Stimulated activated memory B cell treated with anti-CD40 and anti-IgM and Interleukin-4, amounts not matched to agents 10 μg/mL and 1 μg/mL and 100 μg/mL, for 72 hours (primary cell): ENCODE results near the gene LMX1A.

ENCODE experiments used
- ATAC-seq: fragments of 150-1000 bp; cut with Tn5 transposase; 2 replicates; pipeline ENCODE4 v1.10.0; 2021
- H3K27ac Mint-ChIP-seq: one replicate; pipeline ENCODE4 v1.8.0; 2022; ENCODE audit warnings: mild to moderate bottlenecking, mixed read lengths
- H3K27me3 Mint-ChIP-seq: one replicate; pipeline ENCODE4 v1.8.0; 2022; ENCODE audit warnings: mixed read lengths
- H3K36me3 Mint-ChIP-seq: one replicate; pipeline ENCODE4 v1.8.0; 2022; ENCODE audit warnings: mixed read lengths
- H3K4me1 Mint-ChIP-seq: one replicate; pipeline ENCODE4 v1.8.0; 2022; ENCODE audit warnings: mixed read lengths
- H3K4me3 Mint-ChIP-seq: one replicate; pipeline ENCODE4 v1.8.0; 2022; ENCODE audit warnings: mild to moderate bottlenecking, moderate library complexity, mixed read lengths
- H3K9me3 Mint-ChIP-seq: one replicate; pipeline ENCODE4 v1.8.0; 2022; ENCODE audit warnings: mixed read lengths

LMX1A gene

GRCh38 chr1:165235155-165235776 lies 121.2 kb downstream of the LMX1A start:
- Mint-ChIP-seq H3K27me3 (peaks cover 54% of the 10 kb centered on the region), H3K4me3 (no peak overlapping the region), H3K36me3 (no peaks in the 10 kb centered on the region), H3K4me1 (no peaks in the 10 kb centered on the region), H3K27ac (no peak overlapping the region), H3K9me3 (no peaks in the 10 kb centered on the region)
- ATAC-seq, result no peak

- Mint-ChIP-seq H3K4me1 (no peaks in the 10 kb centered on the region), H3K27me3 (peaks cover 54% of the 10 kb centered on the region), H3K4me3 (no peak overlapping the region), H3K27ac (no peak overlapping the region), H3K9me3 (no peaks in the 10 kb centered on the region), H3K36me3 (no peaks in the 10 kb centered on the region)
- no peak for ATAC-seq
These were observed 122.4 kb downstream of the LMX1A start for GRCh38 chr1:165234149-165234548.

DNA sequence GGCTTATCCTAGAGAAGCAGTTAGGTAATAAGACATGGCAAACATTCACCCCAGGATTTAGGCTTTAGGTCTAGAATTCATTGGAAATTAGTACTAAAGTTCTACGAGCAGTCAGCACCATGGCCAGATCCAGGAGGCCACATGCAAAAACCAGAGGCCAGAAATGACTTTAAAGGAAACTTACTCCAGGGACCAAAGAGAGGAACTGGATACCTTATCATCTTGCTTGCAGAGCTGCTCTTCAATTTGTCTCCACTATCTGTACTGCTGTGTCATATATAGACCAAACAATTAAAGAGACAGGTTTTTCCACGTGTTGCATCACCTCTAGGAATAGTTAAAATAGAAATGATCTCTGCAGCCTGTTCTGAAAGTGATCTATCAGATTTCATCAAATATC lies 127.8 kb downstream of the LMX1A start:
- Mint-ChIP-seq H3K9me3 (peaks cover 3% of the 10 kb centered on the region), H3K27me3 (peaks cover 21% of the 10 kb centered on the region), H3K27ac (no peak overlapping the region), H3K4me3 (no peak overlapping the region), H3K36me3 (no peaks in the 10 kb centered on the region), H3K4me1 (no peaks in the 10 kb centered on the region)
- no peak for ATAC-seq

GRCh38 chr1:165228111-165228655 lies 128.3 kb downstream of the LMX1A start:
- no peak for ATAC-seq
- Mint-ChIP-seq H3K27ac (no peak overlapping the region), H3K9me3 (peaks cover 3% of the 10 kb centered on the region), H3K4me3 (no peak overlapping the region), H3K36me3 (no peaks in the 10 kb centered on the region), H3K27me3 (peaks cover 16% of the 10 kb centered on the region), H3K4me1 (no peaks in the 10 kb centered on the region)

DNA sequence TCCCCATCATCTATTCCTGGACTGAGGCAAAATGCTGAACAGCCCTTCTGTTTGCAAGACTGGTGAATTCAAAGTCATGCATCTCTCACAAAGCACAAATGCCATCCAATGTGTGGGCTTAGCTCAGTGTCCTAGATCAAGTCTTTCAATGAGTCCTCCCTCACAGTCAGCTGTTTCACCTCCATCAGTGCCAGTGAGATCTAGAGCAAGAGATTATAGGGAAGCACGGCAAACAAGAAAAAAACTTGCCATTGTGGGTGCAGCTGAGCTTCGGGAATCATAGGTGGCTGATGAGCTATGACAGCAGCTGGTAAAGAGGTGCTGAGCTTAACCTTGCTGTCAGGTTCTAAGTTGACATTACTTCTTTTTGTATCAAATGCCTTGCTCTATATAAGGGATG lies 130.2 kb downstream of the LMX1A start:
- no peaks in the 10 kb centered on the region for H3K4me1 Mint-ChIP-seq
- no peak overlapping the region for H3K4me3 Mint-ChIP-seq
- H3K9me3 Mint-ChIP-seq, result peaks cover 3% of the 10 kb centered on the region
- H3K27ac Mint-ChIP-seq, result no peak overlapping the region
- ATAC-seq, result no peak
- H3K27me3 Mint-ChIP-seq, result peaks cover 13% of the 10 kb centered on the region
- no peaks in the 10 kb centered on the region for H3K36me3 Mint-ChIP-seq

DNA sequence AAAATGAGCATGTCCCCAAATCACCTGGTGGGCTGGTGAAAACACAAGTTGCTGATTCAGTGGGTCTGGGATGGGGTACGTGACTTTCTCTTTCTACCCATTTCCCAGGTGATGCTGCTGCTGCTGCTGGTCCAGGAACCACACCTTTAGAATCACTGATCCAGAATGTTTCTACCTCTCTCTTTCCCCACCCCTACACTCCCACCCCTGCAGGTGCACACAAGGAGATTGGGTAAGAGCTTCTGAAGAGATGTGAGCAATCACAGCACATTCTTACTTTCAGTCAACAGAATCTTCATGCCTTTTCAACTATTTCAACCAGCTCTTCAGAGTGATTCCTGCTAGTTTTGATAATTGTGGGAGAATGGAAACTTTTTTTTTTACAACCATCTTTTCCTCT lies 130.9 kb downstream of the LMX1A start:
- H3K27me3 Mint-ChIP-seq, result peaks cover 13% of the 10 kb centered on the region
- no peaks in the 10 kb centered on the region for H3K36me3 Mint-ChIP-seq
- H3K27ac Mint-ChIP-seq, result no peak overlapping the region
- H3K4me3 Mint-ChIP-seq, result no peak overlapping the region
- no peaks in the 10 kb centered on the region for H3K4me1 Mint-ChIP-seq
- no peak for ATAC-seq
- H3K9me3 Mint-ChIP-seq, result peaks cover 3% of the 10 kb centered on the region

GRCh38 chr1:165225062-165225461 lies 131.5 kb downstream of the LMX1A start:
- no peak overlapping the region for H3K27ac Mint-ChIP-seq
- peaks cover 15% of the 10 kb centered on the region for H3K27me3 Mint-ChIP-seq
- peaks cover 3% of the 10 kb centered on the region for H3K9me3 Mint-ChIP-seq
- H3K4me3 Mint-ChIP-seq, result no peak overlapping the region
- H3K36me3 Mint-ChIP-seq, result no peaks in the 10 kb centered on the region
- no peak for ATAC-seq
- H3K4me1 Mint-ChIP-seq, result no peaks in the 10 kb centered on the region

DNA sequence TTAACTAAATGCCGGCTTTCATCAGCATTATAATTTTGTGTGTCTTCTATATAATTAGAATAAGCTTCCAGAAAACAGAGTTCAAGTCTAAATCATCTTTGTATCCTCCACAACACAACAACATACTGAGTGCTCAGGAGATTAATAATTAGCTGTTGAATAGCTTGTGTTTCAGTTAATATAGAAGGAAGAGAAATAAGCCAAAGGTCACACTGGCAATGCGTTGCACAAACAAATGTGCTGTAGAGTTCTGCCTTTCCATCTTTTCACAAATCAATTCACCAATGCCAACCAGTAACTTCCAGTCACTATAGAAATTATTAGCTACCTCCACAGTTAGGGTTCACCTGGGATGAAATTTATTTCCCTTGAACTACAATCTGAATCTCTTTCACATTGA lies 132.0 kb downstream of the LMX1A start:
- H3K36me3 Mint-ChIP-seq, result no peaks in the 10 kb centered on the region
- H3K27me3 Mint-ChIP-seq, result peaks cover 20% of the 10 kb centered on the region
- no peak overlapping the region for H3K27ac Mint-ChIP-seq
- H3K9me3 Mint-ChIP-seq, result peaks cover 3% of the 10 kb centered on the region
- no peak overlapping the region for H3K4me3 Mint-ChIP-seq
- no peaks in the 10 kb centered on the region for H3K4me1 Mint-ChIP-seq
- no peak for ATAC-seq

DNA sequence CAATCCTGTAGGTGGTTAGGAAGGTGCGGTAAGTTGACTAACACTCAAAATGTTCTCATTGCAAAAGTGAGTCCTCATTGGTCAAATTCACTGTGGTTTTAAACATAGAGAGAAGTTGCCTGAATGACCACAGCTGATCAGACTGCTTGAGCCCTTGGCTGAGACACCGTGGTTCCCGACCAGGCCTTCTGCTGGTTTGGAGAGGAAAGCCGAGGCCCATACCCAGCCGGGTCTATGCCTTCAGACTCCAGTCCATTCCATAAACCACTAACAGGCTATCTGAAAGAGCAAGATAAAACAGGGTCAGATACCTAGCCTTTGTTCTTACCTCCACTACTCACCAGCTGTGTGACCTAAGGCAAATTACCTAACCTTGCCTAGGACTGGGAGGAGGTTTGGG lies 133.9 kb downstream of the LMX1A start:
- Mint-ChIP-seq H3K36me3 (no peaks in the 10 kb centered on the region), H3K4me1 (no peaks in the 10 kb centered on the region)

DNA sequence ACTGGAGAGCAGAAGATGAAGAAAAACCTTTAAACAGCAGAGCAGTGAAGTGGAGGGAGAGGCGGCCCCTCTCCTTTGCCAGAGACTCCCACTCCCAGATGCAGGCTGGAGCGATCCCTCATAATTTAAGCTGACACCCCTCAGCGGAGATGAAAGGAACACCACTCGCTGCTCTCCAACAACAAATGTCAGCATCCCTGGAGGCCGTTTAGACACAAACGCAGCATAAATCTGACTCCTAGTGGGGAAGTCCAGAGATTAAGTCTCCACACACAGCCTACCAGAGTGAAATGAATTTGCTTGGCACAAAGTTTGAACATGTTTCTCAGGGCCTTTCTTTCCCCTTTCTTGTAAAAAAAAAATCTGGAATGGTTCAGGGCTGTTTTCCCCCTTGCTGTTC lies 137.8 kb downstream of the LMX1A start:
- Mint-ChIP-seq H3K36me3 (no peaks in the 10 kb centered on the region), H3K4me3 (no peak overlapping the region), H3K4me1 (no peaks in the 10 kb centered on the region), H3K27me3 (peaks cover 15% of the 10 kb centered on the region), H3K9me3 (no peaks in the 10 kb centered on the region), H3K27ac (no peak overlapping the region)
- ATAC-seq, result no peak

More for the DNA sequence above, 133.9 kb downstream of the LMX1A start:
- H3K9me3 Mint-ChIP-seq, result peaks cover 3% of the 10 kb centered on the region
- peaks cover 23% of the 10 kb centered on the region for H3K27me3 Mint-ChIP-seq
- no peak overlapping the region for H3K27ac Mint-ChIP-seq
- no peak overlapping the region for H3K4me3 Mint-ChIP-seq
- no peak for ATAC-seq

DNA sequence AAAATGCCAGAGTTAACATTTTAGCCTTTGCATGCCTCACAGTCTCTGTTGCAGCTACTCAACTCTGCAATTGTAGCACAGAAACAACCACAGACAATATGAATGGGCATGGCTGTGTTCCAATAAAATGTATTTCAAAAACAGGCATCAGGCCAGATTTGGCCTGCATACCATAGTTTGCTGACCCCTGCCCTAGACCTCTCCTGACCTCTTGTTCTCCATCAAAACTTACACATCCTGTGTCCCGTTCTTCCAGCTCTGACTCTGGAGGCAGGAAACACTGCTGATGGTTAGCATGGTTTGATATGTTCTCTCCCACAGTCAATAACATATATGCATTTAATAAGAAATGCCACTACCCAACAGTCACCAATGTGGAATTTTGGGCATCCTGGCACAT lies 138.6 kb downstream of the LMX1A start:
- H3K36me3 Mint-ChIP-seq, result no peaks in the 10 kb centered on the region
- H3K27me3 Mint-ChIP-seq, result peaks cover 15% of the 10 kb centered on the region
- H3K27ac Mint-ChIP-seq, result no peak overlapping the region
- no peak for ATAC-seq
- H3K4me3 Mint-ChIP-seq, result no peak overlapping the region
- no peaks in the 10 kb centered on the region for H3K9me3 Mint-ChIP-seq
- no peaks in the 10 kb centered on the region for H3K4me1 Mint-ChIP-seq

- no peaks in the 10 kb centered on the region for H3K9me3 Mint-ChIP-seq
- no peak overlapping the region for H3K4me3 Mint-ChIP-seq
- no peak overlapping the region for H3K27ac Mint-ChIP-seq
- no peaks in the 10 kb centered on the region for H3K36me3 Mint-ChIP-seq
- no peaks in the 10 kb centered on the region for H3K4me1 Mint-ChIP-seq
- no peak for ATAC-seq
- peaks cover 10% of the 10 kb centered on the region for H3K27me3 Mint-ChIP-seq
These were observed 140.3 kb downstream of the LMX1A start for GRCh38 chr1:165216254-165216653.

DNA sequence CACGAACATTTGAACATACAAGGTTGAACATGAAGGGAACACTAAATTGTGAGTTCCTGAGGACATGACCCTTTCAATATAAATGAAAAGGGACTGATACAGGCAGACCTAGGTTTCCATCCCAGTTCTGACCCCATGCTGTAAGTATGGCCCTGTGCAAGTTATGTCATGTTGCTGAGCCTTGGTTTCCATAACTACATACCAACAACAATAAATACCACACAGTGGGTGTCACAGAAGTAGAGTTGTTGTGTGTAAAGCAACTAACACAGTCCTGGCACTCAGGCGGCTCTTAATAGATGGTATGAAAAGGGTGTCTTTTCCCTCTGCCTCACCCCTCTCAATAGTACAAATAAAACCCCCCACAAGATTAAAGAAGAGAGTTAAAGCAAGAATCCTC lies 140.8 kb downstream of the LMX1A start:
- no peaks in the 10 kb centered on the region for H3K36me3 Mint-ChIP-seq
- H3K4me1 Mint-ChIP-seq, result no peaks in the 10 kb centered on the region
- ATAC-seq, result no peak
- no peak overlapping the region for H3K4me3 Mint-ChIP-seq
- no peak overlapping the region for H3K27ac Mint-ChIP-seq
- peaks cover 10% of the 10 kb centered on the region for H3K27me3 Mint-ChIP-seq
- no peaks in the 10 kb centered on the region for H3K9me3 Mint-ChIP-seq

GRCh38 chr1:165212229-165212628 lies 144.3 kb downstream of the LMX1A start:
- Mint-ChIP-seq H3K4me3 (no peak overlapping the region), H3K4me1 (no peaks in the 10 kb centered on the region), H3K27ac (no peak overlapping the region), H3K36me3 (no peaks in the 10 kb centered on the region), H3K9me3 (no peaks in the 10 kb centered on the region), H3K27me3 (no peaks in the 10 kb centered on the region)
- no peak for ATAC-seq

DNA sequence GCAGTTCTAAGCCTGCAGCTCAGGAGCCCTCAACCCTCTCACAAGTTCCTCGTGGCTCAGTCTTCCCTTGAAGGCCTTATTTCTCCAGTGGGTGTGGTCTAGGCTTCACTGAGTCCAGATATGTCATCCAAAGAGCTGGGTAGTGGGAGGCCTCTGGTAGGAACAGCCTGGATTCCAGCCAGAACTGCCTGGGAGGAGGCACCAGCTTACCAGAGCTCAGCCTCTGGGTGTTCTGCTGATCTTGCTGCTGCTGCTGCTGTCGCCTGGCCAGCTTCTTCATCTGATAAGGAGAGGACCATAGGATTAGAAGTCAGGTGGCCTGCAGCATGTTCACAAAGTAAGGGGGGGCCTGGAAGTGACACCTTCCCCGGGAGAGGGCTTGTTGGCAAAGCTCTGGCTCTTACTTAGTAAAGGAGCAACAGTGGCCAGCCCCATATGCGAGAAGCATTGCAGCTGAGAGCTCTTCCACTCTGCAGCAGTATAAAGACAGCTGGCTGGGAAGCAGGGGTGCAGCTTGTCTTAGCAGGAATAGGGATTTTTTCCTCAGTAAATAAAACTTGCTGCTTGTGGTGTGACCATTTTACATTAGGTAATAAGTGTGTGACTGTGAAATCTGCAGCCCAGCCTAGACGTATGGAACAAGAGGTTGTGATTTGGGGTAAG lies 148.5 kb downstream of the LMX1A start:
- no peak overlapping the region for H3K27ac Mint-ChIP-seq
- no peaks in the 10 kb centered on the region for H3K36me3 Mint-ChIP-seq
- H3K27me3 Mint-ChIP-seq, result no peaks in the 10 kb centered on the region
- no peak overlapping the region for H3K4me3 Mint-ChIP-seq
- no peaks in the 10 kb centered on the region for H3K9me3 Mint-ChIP-seq
- ATAC-seq, result no peak
- H3K4me1 Mint-ChIP-seq, result no peaks in the 10 kb centered on the region

DNA sequence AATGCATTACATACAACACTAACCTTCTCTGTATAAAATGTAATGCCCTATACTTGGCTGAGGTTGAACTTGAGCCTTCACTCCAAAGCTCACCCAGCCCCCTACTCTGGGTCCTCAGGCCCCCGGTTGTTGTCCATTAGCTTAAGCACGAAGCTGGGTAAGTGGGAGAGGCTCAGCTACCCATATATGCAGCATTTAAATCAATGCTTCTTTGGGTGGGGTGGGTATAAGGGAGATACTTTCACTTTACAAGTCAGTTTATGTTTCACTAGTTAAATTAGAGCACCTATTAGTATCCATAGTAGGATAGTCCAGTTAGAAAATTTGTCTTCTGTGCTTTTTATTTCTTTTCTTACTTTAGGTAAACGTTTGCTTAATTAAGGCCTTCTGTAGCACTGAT lies 151.4 kb downstream of the LMX1A start:
- Mint-ChIP-seq H3K27me3 (no peaks in the 10 kb centered on the region), H3K4me3 (no peak overlapping the region), H3K36me3 (no peaks in the 10 kb centered on the region), H3K27ac (no peak overlapping the region), H3K9me3 (no peaks in the 10 kb centered on the region), H3K4me1 (no peaks in the 10 kb centered on the region)
- ATAC-seq, result no peak
